Kidney epithelial cell (primary cell): ENCODE data around the gene SKAP1. TPM values are rescaled to one million over a fixed set of nuclear protein-coding genes. Genes with fewer than 3 reads are reported as not detected.
A peak's percentile ranks its signal among the peaks of the same experiment; 100 is the strongest.

Experiments used
- DNase-seq: peaks from one replicate; pipeline ENCODE4 v3.0.0-alpha.2; 2010; ENCODE audit warnings: low read depth
- H3K27me3 ChIP-seq: 2 replicates; pipeline ENCODE4 v1.6.0; 2011; ENCODE audit warnings: low read length; ENCODE audit not compliant: control insufficient read depth, insufficient read depth
- H3K36me3 ChIP-seq: 2 replicates; pipeline ENCODE4 v1.5.1; 2011; ENCODE audit warnings: low read length; ENCODE audit not compliant: control insufficient read depth, insufficient read depth
- H3K4me3 ChIP-seq: 2 replicates; pipeline ENCODE4 v1.5.1; 2011; ENCODE audit warnings: low read depth, mild to moderate bottlenecking, control low read depth, low read length
- CTCF ChIP-seq: IDR thresholded peaks from 2 replicates; pipeline ENCODE4 v1.5.1; 2011; ENCODE audit warnings: mild to moderate bottlenecking, moderate library complexity, low read length, control low read depth, inconsistent platforms; ENCODE audit not compliant: insufficient read depth, poor library complexity, severe bottlenecking
- total RNA-seq: library from RNA; depleted of rRNA; stranded (reverse); fragments of >200 nt; gene quantifications from 2 replicates; pipeline ENCODE4 v1.2.3, GENCODE V29; 2015

SKAP1 gene
- total RNA-seq, 1 donor from 2014 or later, result 5.6 TPM

DNA sequence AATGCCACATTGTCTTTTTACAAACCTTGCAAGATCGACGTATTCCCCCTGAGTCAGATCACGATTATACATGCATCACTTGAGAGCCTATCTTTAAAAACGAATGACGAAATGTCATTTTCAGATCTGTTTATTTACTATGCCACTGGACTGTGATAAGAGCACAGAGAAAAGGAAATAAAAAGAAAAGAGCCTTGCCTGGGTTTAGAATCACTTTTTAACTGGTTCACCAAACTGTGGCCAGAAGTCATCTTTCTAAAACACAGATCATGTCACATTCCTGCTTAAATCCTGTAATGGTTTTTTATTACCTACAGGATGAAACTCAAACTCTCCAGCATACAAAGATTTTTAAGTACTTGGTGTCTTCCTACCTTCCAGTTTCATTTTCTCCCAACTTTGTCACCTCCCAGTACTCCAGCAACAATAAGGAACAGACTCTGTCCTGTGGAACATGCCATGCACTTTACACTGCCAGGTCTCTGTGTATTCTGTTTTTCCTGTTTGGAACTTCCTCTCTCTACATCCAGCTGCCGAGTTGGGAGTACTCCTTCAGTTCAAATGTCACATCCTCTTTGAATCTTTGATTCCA lies 231.0 kb downstream of the SKAP1 start:
- no peaks in the 10 kb centered on the region for H3K36me3 ChIP-seq
- no peak for DNase-seq
- H3K4me3 ChIP-seq, result no peak overlapping the region
- no peak for TF ChIP-seq CTCF
- H3K27me3 ChIP-seq, result no peaks in the 10 kb centered on the region

GRCh38 chr17:48195910-48196309 lies 234.1 kb downstream of the SKAP1 start:
- DNase-seq, result no peak
- no peak for TF ChIP-seq CTCF
- Histone ChIP-seq H3K27me3 (no peaks in the 10 kb centered on the region), H3K36me3 (no peaks in the 10 kb centered on the region), H3K4me3 (no peak overlapping the region)

DNA sequence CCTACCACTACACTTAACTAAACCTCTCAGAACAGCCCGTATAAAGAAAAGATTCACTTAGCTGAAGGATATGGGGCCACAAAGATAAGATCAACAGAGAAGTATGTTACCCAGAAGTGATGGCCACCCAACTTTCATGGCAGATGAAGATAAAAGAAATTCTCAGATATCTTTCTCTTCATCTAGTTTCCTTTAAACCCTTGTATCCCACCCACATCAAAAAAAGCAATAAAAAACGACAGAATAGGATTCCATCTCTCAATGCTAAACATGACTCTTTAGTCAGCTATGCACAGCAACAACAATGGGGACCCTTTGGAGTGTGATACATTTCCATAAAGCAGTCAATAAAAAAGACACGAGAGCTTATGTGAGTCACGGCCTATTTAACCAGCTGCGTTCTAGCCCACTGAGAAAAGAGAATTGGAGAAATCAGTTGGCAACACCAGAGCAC lies 235.9 kb downstream of the SKAP1 start:
- Histone ChIP-seq H3K4me3 (no peak overlapping the region), H3K27me3 (no peaks in the 10 kb centered on the region), H3K36me3 (no peaks in the 10 kb centered on the region)
- DNase-seq, result peak; percentile 75
- TF ChIP-seq CTCF, result no peak

- no peak for DNase-seq
- no peak for TF ChIP-seq CTCF
Observed at GRCh38 chr17:48192321-48192731, 237.7 kb downstream of the SKAP1 start.

GRCh38 chr17:48191362-48191761 lies 238.7 kb downstream of the SKAP1 start:
- Histone ChIP-seq H3K27me3 (no peaks in the 10 kb centered on the region), H3K36me3 (no peaks in the 10 kb centered on the region), H3K4me3 (no peak overlapping the region)
- no peak for DNase-seq
- no peak for TF ChIP-seq CTCF

More at GRCh38 chr17:48192321-48192731, 237.7 kb downstream of the SKAP1 start:
- Histone ChIP-seq H3K4me3 (no peak overlapping the region), H3K36me3 (no peaks in the 10 kb centered on the region), H3K27me3 (no peaks in the 10 kb centered on the region)

- DNase-seq, result no peak
- Histone ChIP-seq H3K4me3 (no peak overlapping the region), H3K36me3 (no peaks in the 10 kb centered on the region), H3K27me3 (no peaks in the 10 kb centered on the region)
- no peak for TF ChIP-seq CTCF
Observed at GRCh38 chr17:48190871-48191270, 239.1 kb downstream of the SKAP1 start.
